Activated T-cell treated with anti-CD3 and anti-CD28 coated beads for 24 hours (primary cell): ENCODE results near the gene PDCL3.

Source experiments
- DNase-seq: peaks from one replicate; pipeline ENCODE4 v3.0.0-alpha.2; 2020; ENCODE audit warnings: low read depth

The PDCL3 gene

DNA sequence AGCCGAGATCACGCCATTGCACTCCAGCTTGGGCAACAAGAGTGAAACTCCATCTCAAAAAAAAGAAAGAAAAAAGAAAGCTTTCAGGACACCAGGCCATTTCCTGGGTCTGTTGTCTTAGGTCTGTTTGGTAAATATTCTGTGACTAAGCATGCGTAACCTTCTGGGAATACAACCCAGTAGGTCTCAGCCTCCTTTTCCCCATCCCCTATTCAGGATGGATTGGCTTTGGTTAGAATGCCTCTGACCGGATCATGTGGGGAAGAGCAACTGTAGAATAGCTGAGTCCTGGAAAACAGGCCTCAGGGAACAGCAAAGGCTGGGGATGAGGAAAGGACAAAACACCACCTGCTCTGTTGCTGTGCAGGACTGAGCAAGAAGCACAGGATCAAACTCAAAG is 1.6 kb upstream of the PDCL3 start:
- no peak for DNase-seq

GRCh38 chr2:100563407-100564247 is 834 bp downstream of the PDCL3 start:
- DNase-seq, result no peak

- no peak for DNase-seq
Measured at GRCh38 chr2:100568989-100569388, 6.2 kb downstream of the PDCL3 start.

- DNase-seq, result no peak
Measured at GRCh38 chr2:100571668-100572067, 8.9 kb downstream of the PDCL3 start.

DNA sequence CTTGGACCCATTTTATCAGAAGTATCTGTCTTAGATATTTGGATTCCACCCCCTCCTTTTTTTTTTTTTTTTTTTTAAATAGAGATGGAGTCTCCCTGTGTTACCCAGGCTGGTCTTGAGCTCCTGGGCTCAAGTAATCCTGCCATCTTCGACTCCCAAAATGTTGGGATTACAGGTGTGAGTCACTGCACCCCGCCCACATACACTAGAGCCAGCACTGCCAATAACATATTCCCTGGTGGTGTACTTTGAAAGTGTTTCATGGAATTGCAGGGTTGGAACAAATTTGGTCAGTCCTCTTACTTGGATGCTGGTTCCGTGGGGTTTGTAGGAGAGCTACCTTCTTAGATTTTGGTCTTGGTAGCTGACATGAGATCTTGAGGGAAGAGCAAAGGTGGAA is 15.0 kb downstream of the PDCL3 start:
- DNase-seq, result no peak

- peak; percentile 22 for DNase-seq
Measured at GRCh38 chr2:100580367-100581276, 17.8 kb downstream of the PDCL3 start.

GRCh38 chr2:100581277-100581612 is 18.5 kb downstream of the PDCL3 start:
- no peak for DNase-seq

DNA sequence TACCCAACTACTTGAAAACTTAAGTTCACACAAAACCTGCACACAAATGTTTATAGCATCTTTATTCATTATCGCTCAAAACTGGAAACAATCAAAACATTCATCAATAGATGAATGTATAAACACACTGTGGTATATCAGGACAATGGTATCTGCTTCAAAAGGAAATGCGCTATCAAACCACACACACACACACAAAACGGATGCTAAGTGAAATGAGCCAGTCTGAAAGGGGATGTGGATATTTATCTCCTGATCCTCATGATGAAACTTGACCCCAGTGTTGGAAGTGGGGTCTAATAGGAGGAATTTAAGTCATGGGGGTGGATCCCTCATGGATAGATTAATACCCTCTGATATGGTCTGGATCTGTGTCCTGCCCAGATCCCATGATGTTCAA is 22.0 kb downstream of the PDCL3 start:
- no peak for DNase-seq

DNA sequence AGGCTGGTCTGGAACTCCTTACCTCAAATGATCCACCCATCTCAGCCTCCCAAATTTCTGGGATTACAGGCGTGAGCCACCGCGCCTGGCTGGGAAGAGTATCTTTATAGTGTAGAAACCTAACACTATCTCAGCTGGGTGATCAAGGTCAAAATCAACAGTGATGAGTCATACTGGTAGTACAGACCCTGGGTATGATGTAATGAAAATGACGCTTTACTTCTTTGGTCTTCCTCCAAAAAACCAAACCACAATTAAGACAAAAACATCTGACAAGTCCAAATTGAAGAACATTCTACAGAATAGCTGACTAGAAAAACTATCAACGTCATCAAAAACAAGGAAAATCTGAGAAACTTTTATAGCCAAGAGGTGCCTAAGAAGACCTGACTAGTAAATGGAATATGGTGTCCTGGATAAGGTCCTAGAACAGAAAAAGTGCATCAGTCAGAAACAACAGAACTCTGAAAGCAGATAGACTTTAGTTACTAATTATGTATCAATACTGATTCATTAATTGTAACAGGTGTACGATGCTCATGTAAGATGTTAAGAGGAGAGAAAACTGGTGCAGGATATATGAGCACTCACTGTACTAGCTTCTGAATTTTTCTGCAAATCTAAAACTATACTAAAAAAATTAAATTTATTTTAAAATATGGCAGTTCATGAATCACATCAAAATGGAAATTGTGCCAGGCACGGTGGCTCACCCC is 25.4 kb downstream of the PDCL3 start:
- DNase-seq, result no peak

DNA sequence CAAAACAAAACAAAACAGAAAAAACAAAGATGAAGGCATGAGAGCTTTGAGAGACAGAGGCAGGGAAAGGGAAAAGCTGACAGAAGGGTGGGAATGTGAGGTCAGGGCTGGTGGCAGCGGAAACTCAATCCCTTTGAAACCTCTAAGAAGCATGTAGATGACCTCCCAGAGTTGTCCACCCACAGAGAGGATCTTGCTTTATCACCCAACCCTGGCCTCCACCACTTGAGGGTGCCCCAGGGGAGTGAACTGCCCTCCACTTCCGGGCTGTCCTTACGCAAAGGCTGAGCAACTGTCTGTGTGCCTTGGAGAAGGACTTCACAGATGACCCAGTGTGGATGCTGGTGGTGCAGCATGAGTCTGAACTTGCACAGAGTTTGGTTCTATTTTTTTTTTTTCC is 26.7 kb downstream of the PDCL3 start:
- DNase-seq, result no peak

DNA sequence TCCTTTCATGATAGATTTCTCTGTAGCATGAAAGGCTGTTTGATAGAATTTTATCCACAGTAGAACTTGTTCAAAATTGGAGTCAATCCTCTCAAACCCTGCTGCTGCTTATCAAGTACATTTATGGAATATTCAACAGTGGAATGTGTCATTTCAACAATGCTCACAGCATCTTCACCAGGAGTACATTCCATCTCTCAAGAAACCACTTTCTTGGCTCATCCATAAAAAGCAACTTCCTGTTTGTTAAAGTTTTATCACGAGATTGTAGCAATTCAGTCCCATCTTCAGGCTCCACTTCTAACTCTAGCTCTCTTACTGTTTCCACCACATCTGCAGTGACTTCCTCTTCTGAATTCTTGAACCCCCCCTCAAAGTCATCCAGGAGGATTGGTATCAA is 29.4 kb downstream of the PDCL3 start:
- DNase-seq, result no peak

GRCh38 chr2:100596465-100596864 is 33.7 kb downstream of the PDCL3 start:
- no peak for DNase-seq

- DNase-seq, result no peak
Measured at GRCh38 chr2:100599566-100599965, 36.8 kb downstream of the PDCL3 start.

- DNase-seq, result no peak
Measured at GRCh38 chr2:100601661-100602060, 38.9 kb downstream of the PDCL3 start.

DNA sequence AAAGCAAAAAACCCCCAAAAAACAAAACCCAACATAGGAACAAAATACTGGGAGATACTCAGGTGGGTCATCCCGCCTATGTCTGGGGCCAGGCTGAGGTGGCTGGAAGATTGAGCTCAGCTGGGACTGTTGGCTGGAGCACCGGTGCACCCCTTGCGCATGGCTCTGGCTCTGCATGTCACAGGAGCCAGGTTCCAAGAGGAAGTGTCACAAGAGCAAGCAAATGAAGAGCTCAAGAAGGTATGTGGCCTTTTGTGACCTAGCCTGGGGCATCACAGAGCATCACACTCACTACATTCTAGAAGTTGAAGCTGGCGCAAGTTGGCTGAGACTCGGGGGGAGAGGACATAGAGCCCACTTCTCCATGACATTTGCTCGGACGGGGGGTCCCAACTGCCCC is 40.6 kb downstream of the PDCL3 start:
- no peak for DNase-seq

- DNase-seq, result no peak
Measured at GRCh38 chr2:100603948-100604633, 41.3 kb downstream of the PDCL3 start.

DNA sequence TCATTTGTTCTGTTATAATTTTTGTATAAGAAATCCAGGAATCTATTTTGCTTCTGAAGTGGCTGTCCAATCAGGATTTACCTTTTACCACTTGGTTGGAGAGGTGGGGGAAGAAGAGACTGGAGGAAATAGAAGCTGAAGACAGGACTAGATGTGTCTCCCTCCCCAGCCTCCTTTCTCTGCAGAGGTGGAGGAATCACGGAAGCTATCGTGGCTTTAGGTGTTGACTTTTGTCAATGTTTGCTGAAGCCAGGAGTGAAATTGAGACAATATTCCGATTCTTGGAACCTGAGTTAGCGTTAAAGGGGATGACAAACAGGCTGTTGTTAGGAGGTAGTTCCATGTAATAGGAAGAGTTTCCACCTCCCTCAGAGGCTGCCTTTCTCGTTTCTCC is 43.5 kb downstream of the PDCL3 start:
- DNase-seq, result no peak

- no peak for DNase-seq
Measured at GRCh38 chr2:100606726-100607343, 44.0 kb downstream of the PDCL3 start.

DNA sequence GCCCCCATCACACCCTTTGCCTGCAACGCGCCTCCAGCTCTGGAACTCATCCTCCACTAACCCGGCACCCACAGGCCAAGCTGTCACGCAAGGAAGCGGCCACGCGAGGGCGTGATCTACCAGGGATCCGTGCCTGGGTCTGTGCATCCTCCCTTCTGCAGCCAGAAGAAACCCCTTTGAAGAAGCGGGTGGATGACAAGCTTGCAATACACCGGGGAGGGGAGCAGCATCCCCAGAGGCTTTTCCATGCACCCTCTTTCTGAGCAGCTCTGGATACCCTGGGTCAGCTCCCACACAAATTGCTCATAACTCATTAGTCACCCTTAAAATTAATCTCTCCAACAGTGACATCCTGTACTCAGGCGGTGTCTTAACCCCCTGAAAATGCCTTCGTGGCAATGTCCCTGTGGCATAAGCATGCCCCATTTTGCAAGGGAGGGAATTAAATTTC is 47.6 kb downstream of the PDCL3 start:
- peak; percentile 63 for DNase-seq

- no peak for DNase-seq
Measured at GRCh38 chr2:100611079-100612029, 48.6 kb downstream of the PDCL3 start.
